WI38 (cell line): ENCODE data around the gene ARHGAP23.

Source experiments
- H3K4me3 ChIP-seq: 2 replicates; pipeline ENCODE4 v1.5.1; 2011; ENCODE audit warnings: low read depth, mild to moderate bottlenecking, control low read depth, low read length
- TF ChIP-seq, protein P1 (sequence below): IDR thresholded peaks from 2 replicates; pipeline ENCODE4 v1.5.1; 2012; ENCODE audit warnings: low read depth, mild to moderate bottlenecking, control low read depth, low read length

ARHGAP23 gene

DNA sequence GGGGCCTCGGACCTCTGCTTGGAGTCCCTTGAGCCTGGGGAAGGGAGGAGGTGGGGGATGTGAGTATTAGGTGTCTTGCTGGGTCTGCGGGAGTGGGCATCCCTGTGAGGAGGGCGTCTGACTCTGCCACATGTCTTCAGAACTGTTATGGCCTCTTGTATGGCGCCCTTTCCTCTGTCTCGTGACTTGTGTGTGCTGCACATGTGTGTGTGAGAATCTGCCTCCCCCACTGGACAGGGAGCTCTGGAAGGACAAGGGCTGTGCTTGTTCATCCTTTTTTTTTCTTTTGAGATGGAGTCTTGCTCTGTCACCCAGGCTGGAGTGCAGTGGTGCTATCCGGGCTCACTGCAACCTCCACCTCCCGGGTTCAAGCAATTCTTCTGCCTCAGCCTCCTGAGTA lies 33.4 kb downstream of the ARHGAP23 start:
- TF ChIP-seq, protein P1, sequence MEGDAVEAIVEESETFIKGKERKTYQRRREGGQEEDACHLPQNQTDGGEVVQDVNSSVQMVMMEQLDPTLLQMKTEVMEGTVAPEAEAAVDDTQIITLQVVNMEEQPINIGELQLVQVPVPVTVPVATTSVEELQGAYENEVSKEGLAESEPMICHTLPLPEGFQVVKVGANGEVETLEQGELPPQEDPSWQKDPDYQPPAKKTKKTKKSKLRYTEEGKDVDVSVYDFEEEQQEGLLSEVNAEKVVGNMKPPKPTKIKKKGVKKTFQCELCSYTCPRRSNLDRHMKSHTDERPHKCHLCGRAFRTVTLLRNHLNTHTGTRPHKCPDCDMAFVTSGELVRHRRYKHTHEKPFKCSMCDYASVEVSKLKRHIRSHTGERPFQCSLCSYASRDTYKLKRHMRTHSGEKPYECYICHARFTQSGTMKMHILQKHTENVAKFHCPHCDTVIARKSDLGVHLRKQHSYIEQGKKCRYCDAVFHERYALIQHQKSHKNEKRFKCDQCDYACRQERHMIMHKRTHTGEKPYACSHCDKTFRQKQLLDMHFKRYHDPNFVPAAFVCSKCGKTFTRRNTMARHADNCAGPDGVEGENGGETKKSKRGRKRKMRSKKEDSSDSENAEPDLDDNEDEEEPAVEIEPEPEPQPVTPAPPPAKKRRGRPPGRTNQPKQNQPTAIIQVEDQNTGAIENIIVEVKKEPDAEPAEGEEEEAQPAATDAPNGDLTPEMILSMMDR, result no peak
- H3K4me3 ChIP-seq, result no peak overlapping the region

DNA sequence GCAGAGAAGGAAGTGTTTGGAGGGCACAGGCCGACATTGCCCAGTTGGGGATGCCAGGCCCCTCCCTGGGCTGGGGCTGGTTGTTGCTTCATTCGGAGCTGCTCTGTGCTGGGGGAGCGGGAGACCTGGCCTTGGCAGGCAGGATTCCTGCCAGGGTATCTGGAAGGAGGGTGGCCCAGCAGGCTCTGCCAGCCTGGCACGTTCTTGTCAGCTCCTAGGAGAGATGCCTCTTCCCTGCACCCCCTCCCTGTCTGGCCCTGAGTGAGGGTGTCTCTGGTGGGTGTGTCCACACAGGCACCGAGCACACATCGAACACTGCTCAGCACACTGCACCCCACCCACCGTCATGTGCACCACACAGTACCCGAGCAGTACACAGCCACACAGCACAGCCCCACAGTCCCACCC lies 35.2 kb downstream of the ARHGAP23 start:
- TF ChIP-seq, protein P1, result no peak
- no peak overlapping the region for H3K4me3 ChIP-seq

DNA sequence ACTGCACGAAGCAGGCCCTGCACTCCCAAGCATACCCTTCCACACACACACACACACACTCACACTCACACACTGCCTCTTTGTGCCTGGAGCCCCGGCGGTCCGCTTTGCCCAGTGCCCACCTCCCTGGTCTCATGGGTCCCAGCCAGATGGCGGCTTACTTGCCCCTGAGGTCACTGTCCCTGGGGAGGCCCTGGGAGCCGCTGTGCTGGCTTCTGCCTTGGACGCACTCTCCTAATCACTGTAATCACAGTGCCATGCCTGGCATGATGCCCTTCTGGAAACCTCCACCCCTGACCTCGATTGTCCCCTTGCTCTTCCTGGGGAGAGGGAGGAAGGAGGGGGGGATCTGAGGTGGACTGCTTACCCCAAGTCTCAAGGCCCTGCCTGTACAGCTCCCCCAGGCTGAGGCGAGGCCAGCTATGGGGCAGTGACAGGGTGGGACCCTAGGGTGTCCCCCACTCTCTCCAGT lies 36.0 kb downstream of the ARHGAP23 start:
- H3K4me3 ChIP-seq, result peak overlapping the region; percentile 57
- TF ChIP-seq, protein P1, result no peak

DNA sequence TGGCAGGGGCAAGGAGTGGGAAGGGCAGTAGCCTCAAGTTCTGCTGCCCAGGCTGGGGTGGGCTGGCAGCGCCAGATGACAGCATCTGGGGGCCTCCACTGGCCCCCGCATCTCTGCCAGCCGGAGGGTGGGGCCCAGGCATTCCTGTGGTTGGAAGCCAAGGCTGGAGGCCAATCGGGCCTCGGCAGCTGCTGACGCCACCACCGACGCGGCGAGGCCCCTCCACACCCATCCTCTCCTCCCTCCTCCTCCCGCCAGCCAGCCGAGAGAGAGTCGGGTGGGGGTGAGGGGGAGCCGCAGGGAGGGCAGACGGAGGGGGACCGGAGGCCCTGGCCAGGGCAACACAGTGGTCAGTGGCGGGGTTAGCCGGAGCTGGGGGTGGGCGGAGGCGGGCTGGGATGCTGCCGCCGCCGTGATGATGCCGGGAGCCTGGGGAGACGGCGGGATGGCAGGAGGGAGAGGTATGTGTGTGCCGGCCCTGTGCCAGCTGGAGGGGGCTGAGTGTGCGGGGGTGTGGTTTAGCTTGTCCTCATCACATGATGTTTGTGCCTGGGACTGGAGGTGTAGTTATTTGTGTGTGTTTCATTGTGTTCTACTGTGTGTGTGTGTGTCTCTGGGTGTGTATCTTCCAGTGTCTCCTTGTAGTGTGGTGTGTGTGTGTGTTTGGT lies 36.6 kb downstream of the ARHGAP23 start:
- TF ChIP-seq, protein P1, result no peak
- peak overlapping the region; percentile 57 for H3K4me3 ChIP-seq

DNA sequence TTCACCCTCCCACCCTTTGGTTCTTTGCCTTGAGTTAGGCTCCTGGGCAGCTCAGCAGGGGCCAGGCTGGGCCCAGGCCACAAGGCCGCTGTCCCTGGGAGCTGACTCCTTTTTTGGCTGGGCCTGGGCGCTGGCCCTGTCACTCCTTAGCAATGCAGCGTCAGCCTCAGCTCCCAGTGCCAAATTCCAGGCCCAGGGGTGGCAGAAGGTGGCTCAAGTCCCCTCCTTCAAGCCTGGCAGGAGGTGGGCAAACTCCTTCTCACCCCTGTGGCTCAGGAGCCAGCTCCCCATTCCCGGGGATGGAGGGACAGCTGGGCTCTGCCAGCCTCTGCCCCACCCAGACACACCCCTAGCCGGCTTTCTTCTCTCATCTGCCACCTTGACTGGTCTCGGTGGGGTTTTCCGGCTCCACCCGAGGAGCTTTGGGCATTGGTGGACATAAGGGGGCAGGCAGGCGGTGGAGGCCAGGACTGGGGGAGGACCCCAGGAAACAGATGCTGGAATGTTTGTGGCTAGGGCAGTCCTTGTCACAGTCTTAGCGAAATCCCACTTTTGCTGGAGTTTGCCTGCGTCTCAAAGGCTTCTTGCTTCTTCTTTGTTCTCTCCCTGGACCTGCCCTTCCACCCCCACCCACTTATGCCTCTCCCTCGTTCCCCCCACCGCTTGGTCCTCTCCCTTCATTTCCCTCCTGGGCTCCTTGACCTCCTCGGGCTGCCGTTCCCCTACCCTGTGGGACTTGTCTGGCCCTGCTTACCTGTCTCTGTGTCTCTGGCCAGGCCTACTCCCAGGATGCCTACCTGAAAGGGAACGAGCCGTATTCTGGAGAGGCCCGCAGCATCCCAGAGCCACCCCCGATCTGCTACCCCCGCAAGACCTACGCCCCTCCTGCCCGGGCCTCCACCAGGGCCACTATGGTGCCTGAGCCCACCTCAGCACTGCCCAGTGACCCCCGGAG lies 37.4 kb downstream of the ARHGAP23 start:
- TF ChIP-seq, protein P1, result no peak
- peak overlapping the region; percentile 57 for H3K4me3 ChIP-seq

DNA sequence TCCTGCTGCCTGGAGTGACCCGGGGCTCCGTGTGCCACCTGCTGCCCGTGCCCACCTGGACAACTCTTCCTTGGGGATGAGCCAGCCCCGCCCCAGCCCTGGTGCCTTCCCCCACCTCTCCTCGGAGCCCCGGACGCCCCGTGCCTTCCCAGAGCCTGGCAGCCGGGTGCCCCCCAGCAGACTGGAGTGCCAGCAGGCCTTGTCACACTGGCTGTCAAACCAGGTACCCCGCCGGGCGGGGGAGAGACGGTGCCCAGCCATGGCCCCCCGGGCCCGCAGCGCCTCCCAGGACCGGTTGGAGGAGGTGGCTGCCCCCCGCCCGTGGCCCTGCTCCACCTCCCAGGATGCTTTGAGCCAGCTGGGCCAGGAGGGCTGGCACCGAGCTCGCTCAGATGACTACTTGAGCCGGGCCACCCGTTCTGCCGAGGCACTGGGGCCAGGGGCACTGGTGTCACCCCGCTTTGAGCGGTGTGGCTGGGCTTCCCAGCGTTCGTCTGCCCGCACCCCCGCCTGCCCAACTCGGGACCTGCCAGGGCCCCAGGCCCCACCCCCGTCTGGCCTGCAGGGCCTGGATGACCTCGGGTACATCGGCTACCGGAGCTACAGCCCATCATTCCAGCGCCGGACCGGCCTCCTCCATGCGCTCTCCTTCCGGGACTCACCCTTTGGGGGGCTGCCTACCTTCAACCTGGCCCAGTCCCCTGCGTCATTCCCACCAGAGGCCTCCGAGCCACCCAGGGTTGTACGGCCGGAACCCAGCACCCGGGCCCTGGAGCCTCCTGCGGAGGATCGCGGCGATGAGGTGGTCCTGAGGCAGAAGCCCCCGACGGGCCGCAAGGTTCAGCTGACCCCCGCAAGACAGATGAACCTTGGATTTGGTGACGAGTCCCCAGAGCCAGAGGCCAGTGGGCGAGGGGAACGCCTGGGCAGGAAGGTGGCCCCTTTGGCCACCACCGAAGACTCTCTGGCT lies 38.4 kb downstream of the ARHGAP23 start:
- no peak overlapping the region; the same call in 1 of the 2 replicates for H3K4me3 ChIP-seq

More for the DNA sequence above, 38.4 kb downstream of the ARHGAP23 start:
- TF ChIP-seq, protein P1, result no peak
